Neural progenitor cell (in vitro differentiated cells): ENCODE measurements around the gene SH3BGRL3. TPM values are rescaled to one million over a fixed set of nuclear protein-coding genes. Genes with fewer than 3 reads are reported as not detected.

ENCODE experiments used
- DNase-seq: peaks from one replicate; pipeline ENCODE4 v3.0.0-alpha.2; 2016; ENCODE audit warnings: low spot score
- H2AFZ ChIP-seq: fragments of 200-600 bp; sonication (generic); replicated peaks from 2 replicates; pipeline ENCODE4 v1.6.1; 2016; ENCODE audit warnings: antibody characterized with exemption
- H3F3A ChIP-seq: fragments of 200-600 bp; sonication (generic); 2 replicates; pipeline ENCODE4 v1.6.1; 2016; ENCODE audit warnings: antibody characterized with exemption, low read depth
- H3K27ac ChIP-seq: fragments of 200-600 bp; sonication (generic); 2 replicates; pipeline ENCODE4 v1.5.1; 2016; ENCODE audit warnings: mild to moderate bottlenecking
- H3K27me3 ChIP-seq: fragments of 200-600 bp; sonication (generic); 2 replicates; pipeline ENCODE4 v1.6.1; 2016; ENCODE audit warnings: mild to moderate bottlenecking, moderate library complexity
- H3K36me3 ChIP-seq: fragments of 200-600 bp; sonication (generic); 2 replicates; pipeline ENCODE4 v1.5.1; 2016
- H3K4me1 ChIP-seq: fragments of 200-600 bp; sonication (generic); 2 replicates; pipeline ENCODE4 v1.6.1; 2016; ENCODE audit warnings: mixed run types
- H3K4me2 ChIP-seq: fragments of 200-600 bp; sonication (generic); 2 replicates; pipeline ENCODE4 v1.6.1; 2016
- H3K4me3 ChIP-seq: fragments of 200-600 bp; sonication (generic); 2 replicates; pipeline ENCODE4 v1.5.1; 2016
- H3K79me2 ChIP-seq: fragments of 200-600 bp; sonication (generic); 2 replicates; pipeline ENCODE4 v1.6.1; 2016; ENCODE audit warnings: low read depth
- H3K9ac ChIP-seq: fragments of 200-600 bp; sonication (generic); 2 replicates; pipeline ENCODE4 v1.6.1; 2016
- H3K9me3 ChIP-seq: fragments of 200-600 bp; sonication (generic); 2 replicates; pipeline ENCODE4 v1.5.1; 2016; ENCODE audit warnings: low read depth
- H4K20me1 ChIP-seq: fragments of 200-600 bp; sonication (generic); 2 replicates; pipeline ENCODE4 v1.6.1; 2016; ENCODE audit warnings: low read depth
- H3K27ac Mint-ChIP-seq: 3 replicates; pipeline ENCODE4 v1.8.0; 2021; ENCODE audit warnings: mixed read lengths
- H3K27me3 Mint-ChIP-seq: 2 replicates; pipeline ENCODE4 v1.8.0; 2022; ENCODE audit warnings: low read depth, mild to moderate bottlenecking, inconsistent platforms, moderate library complexity, mixed read lengths; ENCODE audit not compliant: insufficient read depth
- H3K36me3 Mint-ChIP-seq: 3 replicates; pipeline ENCODE4 v1.8.0; 2021; ENCODE audit warnings: mixed read lengths
- H3K4me1 Mint-ChIP-seq: 3 replicates; pipeline ENCODE4 v1.8.0; 2021; ENCODE audit warnings: mixed read lengths
- H3K4me3 Mint-ChIP-seq: 3 replicates; pipeline ENCODE4 v1.8.0; 2021; ENCODE audit warnings: mild to moderate bottlenecking, moderate library complexity, mixed read lengths
- H3K9me3 Mint-ChIP-seq: 3 replicates; pipeline ENCODE4 v1.8.0; 2020; ENCODE audit warnings: mixed read lengths
- EZH2 ChIP-seq: fragments of 200-600 bp; sonication (generic); IDR thresholded peaks from 2 replicates; pipeline ENCODE4 v1.6.1; 2017; ENCODE audit warnings: antibody characterized with exemption, mild to moderate bottlenecking, moderate library complexity
- EZH2phosphoT487 ChIP-seq: fragments of 200-600 bp; sonication (generic); IDR thresholded peaks from 2 replicates; pipeline ENCODE4 v1.6.1; 2017; ENCODE audit warnings: antibody characterized with exemption
- total RNA-seq: library from RNA; depleted of rRNA; stranded (reverse); fragments of >200 nt; gene quantifications from 2 replicates; pipeline ENCODE4 v1.2.3, GENCODE V29; 2015; ENCODE audit warnings: low replicate concordance
- TF ChIP-seq, protein P1 (sequence below): fragments of 200-600 bp; sonication (generic); IDR thresholded peaks from 2 replicates; pipeline ENCODE4 v1.5.1; 2017; ENCODE audit warnings: antibody characterized with exemption, mild to moderate bottlenecking

The SH3BGRL3 gene
- total RNA-seq, 1 donor from 2014 or later = 15.6 TPM

DNA sequence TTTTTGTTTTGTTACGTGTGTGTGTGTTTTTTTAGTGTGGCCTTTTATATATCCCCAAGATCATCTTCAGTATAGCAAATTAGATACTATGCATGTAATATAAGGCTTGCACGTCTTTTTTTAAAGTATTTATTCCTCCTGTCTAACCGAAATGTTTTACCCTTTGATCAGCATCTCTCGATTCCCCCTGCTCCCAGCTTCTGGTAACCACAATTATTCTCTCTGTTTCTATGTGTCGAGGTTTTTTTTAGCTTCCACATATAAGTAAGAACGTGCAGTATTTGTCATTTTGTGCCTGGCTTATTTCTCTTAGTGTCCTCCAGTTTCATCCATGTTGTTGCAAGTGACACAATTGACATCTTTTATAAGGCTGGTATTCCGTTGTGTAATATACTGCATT, 27.2 kb upstream of the SH3BGRL3 start:
- Histone ChIP-seq H2AFZ (no peak overlapping the region), H3K4me2 (no peak overlapping the region), H3K9me3 (no peaks in the 10 kb centered on the region), H3K9ac (no peak overlapping the region), H3K27ac (no peak overlapping the region), H4K20me1 (no peaks in the 10 kb centered on the region), H3K79me2 (peaks cover 22% of the 10 kb centered on the region), H3K27me3 (no peaks in the 10 kb centered on the region), H3K4me1 (no peaks in the 10 kb centered on the region), H3K4me3 (no peak overlapping the region), H3F3A (no peaks in the 10 kb centered on the region), H3K36me3 (peaks cover 4% of the 10 kb centered on the region)
- Mint-ChIP-seq H3K27ac (no peak overlapping the region), H3K27me3 (peaks cover 10% of the 10 kb centered on the region), H3K9me3 (peaks cover 9% of the 10 kb centered on the region), H3K4me3 (no peak overlapping the region), H3K4me1 (no peaks in the 10 kb centered on the region), H3K36me3 (peaks cover 50% of the 10 kb centered on the region)
- no peak for TF ChIP-seq EZH2phosphoT487
- TF ChIP-seq, protein P1, sequence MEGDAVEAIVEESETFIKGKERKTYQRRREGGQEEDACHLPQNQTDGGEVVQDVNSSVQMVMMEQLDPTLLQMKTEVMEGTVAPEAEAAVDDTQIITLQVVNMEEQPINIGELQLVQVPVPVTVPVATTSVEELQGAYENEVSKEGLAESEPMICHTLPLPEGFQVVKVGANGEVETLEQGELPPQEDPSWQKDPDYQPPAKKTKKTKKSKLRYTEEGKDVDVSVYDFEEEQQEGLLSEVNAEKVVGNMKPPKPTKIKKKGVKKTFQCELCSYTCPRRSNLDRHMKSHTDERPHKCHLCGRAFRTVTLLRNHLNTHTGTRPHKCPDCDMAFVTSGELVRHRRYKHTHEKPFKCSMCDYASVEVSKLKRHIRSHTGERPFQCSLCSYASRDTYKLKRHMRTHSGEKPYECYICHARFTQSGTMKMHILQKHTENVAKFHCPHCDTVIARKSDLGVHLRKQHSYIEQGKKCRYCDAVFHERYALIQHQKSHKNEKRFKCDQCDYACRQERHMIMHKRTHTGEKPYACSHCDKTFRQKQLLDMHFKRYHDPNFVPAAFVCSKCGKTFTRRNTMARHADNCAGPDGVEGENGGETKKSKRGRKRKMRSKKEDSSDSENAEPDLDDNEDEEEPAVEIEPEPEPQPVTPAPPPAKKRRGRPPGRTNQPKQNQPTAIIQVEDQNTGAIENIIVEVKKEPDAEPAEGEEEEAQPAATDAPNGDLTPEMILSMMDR = no peak
- TF ChIP-seq EZH2 = no peak
- no peak for DNase-seq

DNA sequence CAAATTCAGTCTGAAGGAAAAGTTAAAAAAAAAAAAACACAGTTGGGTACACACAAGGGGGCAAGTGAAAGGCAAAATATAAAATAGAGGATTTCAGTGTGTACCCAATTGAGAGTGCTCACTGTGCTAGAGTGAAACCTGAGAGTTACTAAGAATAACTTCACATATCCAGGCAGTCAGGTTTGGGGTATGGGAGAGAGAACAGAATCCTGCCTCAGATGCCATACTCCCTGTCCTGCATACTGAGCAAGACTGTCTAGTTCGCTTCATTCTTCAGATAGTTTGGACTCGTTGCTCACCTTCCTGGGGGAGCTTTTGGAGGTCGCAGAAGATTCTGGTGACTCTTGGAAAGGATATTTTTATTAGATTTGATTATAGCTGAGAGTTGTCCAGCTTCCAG, 25.5 kb upstream of the SH3BGRL3 start:
- peaks cover 11% of the 10 kb centered on the region for H3K27me3 Mint-ChIP-seq
- no peaks in the 10 kb centered on the region for H3K27me3 ChIP-seq
- peaks cover 7% of the 10 kb centered on the region for H3K9me3 Mint-ChIP-seq
- H3K4me2 ChIP-seq = no peak overlapping the region
- no peaks in the 10 kb centered on the region for H3K9me3 ChIP-seq
- no peak overlapping the region for H3K27ac ChIP-seq
- no peaks in the 10 kb centered on the region for H4K20me1 ChIP-seq
- no peaks in the 10 kb centered on the region for H3K4me1 ChIP-seq
- H3K9ac ChIP-seq = no peak overlapping the region
- no peaks in the 10 kb centered on the region for H3F3A ChIP-seq
- H3K79me2 ChIP-seq = peaks cover 20% of the 10 kb centered on the region
- H3K4me3 Mint-ChIP-seq = no peak overlapping the region
- no peak overlapping the region for H2AFZ ChIP-seq
- H3K4me1 Mint-ChIP-seq = no peaks in the 10 kb centered on the region
- H3K4me3 ChIP-seq = no peak overlapping the region
- DNase-seq = no peak
- TF ChIP-seq EZH2phosphoT487 (no peak), EZH2 (no peak)
- TF ChIP-seq, protein P1 = no peak
- H3K36me3 Mint-ChIP-seq = peaks cover 55% of the 10 kb centered on the region
- H3K36me3 ChIP-seq = peaks cover 4% of the 10 kb centered on the region
- no peak overlapping the region for H3K27ac Mint-ChIP-seq

DNA sequence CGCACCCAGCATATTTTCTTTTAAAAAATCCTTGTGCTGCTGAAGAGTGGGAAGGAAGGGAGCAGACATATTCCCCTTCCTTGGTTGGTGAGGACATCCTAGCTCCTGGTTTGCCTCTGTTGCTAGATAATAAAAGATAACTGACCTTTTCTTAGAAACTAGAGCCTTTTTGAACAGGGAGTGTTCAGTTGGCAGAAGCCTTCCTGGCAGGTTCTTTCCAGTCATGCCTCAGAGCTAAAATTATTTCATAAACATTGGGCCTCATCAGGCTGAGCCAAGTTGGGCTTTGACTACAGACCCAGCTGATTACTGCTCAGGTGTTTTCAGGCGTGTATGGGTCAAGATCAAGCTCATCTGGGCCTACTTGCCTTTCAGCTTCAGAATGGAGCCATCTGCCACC, 22.7 kb upstream of the SH3BGRL3 start:
- Mint-ChIP-seq H3K4me1 (no peaks in the 10 kb centered on the region), H3K27me3 (peaks cover 8% of the 10 kb centered on the region), H3K9me3 (no peaks in the 10 kb centered on the region), H3K27ac (no peak overlapping the region), H3K4me3 (no peak overlapping the region), H3K36me3 (peaks cover 54% of the 10 kb centered on the region)
- peaks cover 8% of the 10 kb centered on the region for H3K79me2 ChIP-seq
- H2AFZ ChIP-seq = no peak overlapping the region
- H3K27ac ChIP-seq = no peak overlapping the region
- no peak overlapping the region for H3K9ac ChIP-seq
- H3K4me1 ChIP-seq = no peaks in the 10 kb centered on the region
- peaks cover 4% of the 10 kb centered on the region for H3K36me3 ChIP-seq
- no peak overlapping the region for H3K4me2 ChIP-seq
- H4K20me1 ChIP-seq = no peaks in the 10 kb centered on the region
- no peaks in the 10 kb centered on the region for H3K9me3 ChIP-seq
- H3F3A ChIP-seq = peaks cover 4% of the 10 kb centered on the region
- H3K27me3 ChIP-seq = no peaks in the 10 kb centered on the region
- DNase-seq = no peak
- TF ChIP-seq, protein P1 = no peak
- no peak for TF ChIP-seq EZH2phosphoT487
- no peak for TF ChIP-seq EZH2
- H3K4me3 ChIP-seq = no peak overlapping the region
